NCI-H82 treated with DMSO at 0.1 percent for 48 hours (cell line): ENCODE data around the gene SLAIN1.

Experiments
- DNase-seq: peaks from one replicate; lab custom pipeline; 2025; ENCODE audit not compliant: unreplicated experiment; lab: John Stamatoyannopoulos, UW

The SLAIN1 gene

GRCh38 chr13:77751513-77752456 is 54.3 kb downstream of the SLAIN1 start:
- peak; percentile 67 for DNase-seq

- DNase-seq = peak; percentile 88
Measured at GRCh38 chr13:77752512-77753069, 55.1 kb downstream of the SLAIN1 start.

- no peak for DNase-seq
Measured at GRCh38 chr13:77760893-77761292, 63.4 kb downstream of the SLAIN1 start.

- no peak for DNase-seq
Measured at GRCh38 chr13:77767413-77767812, 69.9 kb downstream of the SLAIN1 start.

- DNase-seq = no peak
Measured at GRCh38 chr13:77774181-77774580, 76.7 kb downstream of the SLAIN1 start.

GRCh38 chr13:77776704-77777103 is 79.2 kb downstream of the SLAIN1 start:
- no peak for DNase-seq

- peak; percentile 78 for DNase-seq
Measured at GRCh38 chr13:77779552-77780272, 82.2 kb downstream of the SLAIN1 start.

- DNase-seq = peak; percentile 20
Measured at GRCh38 chr13:77781808-77782207, 84.3 kb downstream of the SLAIN1 start.

- DNase-seq = no peak
Measured at GRCh38 chr13:77784515-77784914, 87.0 kb downstream of the SLAIN1 start.

- DNase-seq = no peak
Measured at GRCh38 chr13:77786695-77787287, 89.3 kb downstream of the SLAIN1 start.

GRCh38 chr13:77789376-77789775 is 91.9 kb downstream of the SLAIN1 start:
- DNase-seq = no peak

GRCh38 chr13:77800219-77800618 is 102.7 kb downstream of the SLAIN1 start:
- no peak for DNase-seq

- no peak for DNase-seq
Measured at GRCh38 chr13:77806518-77806917, 109.0 kb downstream of the SLAIN1 start.

GRCh38 chr13:77807431-77808135 is 110.1 kb downstream of the SLAIN1 start:
- DNase-seq = no peak

- DNase-seq = peak; percentile 32
Measured at GRCh38 chr13:77810430-77810829, 112.9 kb downstream of the SLAIN1 start.

GRCh38 chr13:77810878-77811277 is 113.4 kb downstream of the SLAIN1 start:
- DNase-seq = no peak

- DNase-seq = no peak
Measured at GRCh38 chr13:77811381-77811780, 113.9 kb downstream of the SLAIN1 start.

- DNase-seq = no peak
Measured at GRCh38 chr13:77811981-77812380, 114.5 kb downstream of the SLAIN1 start.
